Pancreas (tissue), 10 donors: Measurements from ENCODE around the gene PIAS4. TPM values are rescaled to one million over a fixed set of nuclear protein-coding genes. Genes with fewer than 3 reads are reported as not detected.

ENCODE experiments used
- ATAC-seq, 4 donors: fragments of 200-7000 bp; cut with Tn5 transposase; one replicate each; pipeline versions ENCODE4 v1.8.0 to v1.9.1; 2020; ENCODE audit warnings: mild to moderate bottlenecking in 4 of 4, moderate library complexity in 4 of 4
- DNase-seq, 6 donors: peaks; one replicate each; pipeline ENCODE4 v3.0.0-alpha.2; 2020
- FAIRE-seq: peaks from 2 replicates; lab custom pipeline; 2012; peaks lifted over from hg19 to GRCh38; lab: Jason Lieb, UNC
- H3K27ac ChIP-seq, 4 donors: fragments of 200-600 bp; sonication (generic); 1 replicate in 3 of 4; 2 replicates in 1 of 4; pipeline versions ENCODE4 v1.5.0 to v1.8.0; 2020
- H3K27me3 ChIP-seq, 4 donors: fragments of 200-600 bp; one replicate each; pipeline ENCODE4 v1.8.0; 2021
- H3K36me3 ChIP-seq, 3 donors: fragments of 200-600 bp; sonication (generic) in 1 of 3; one replicate each; pipeline versions ENCODE4 v1.5.0 to v1.8.0; 2020 to 2021
- H3K4me1 ChIP-seq, 3 donors: fragments of 200-600 bp; one replicate each; pipeline ENCODE4 v1.8.0; 2021
- H3K4me3 ChIP-seq, 4 donors: fragments of 200-600 bp; sonication (generic) in 2 of 4; one replicate each; pipeline versions ENCODE4 v1.5.0 to v1.8.0; 2020 to 2021
- H3K9me3 ChIP-seq, 4 donors: fragments of 200-600 bp; one replicate each; pipeline ENCODE4 v1.8.0; 2021
- CTCF ChIP-seq, 4 donors: fragments of 200-600 bp; sonication (generic) in 3 of 4; IDR thresholded peaks; one replicate each; pipeline versions ENCODE4 v1.5.0 to v1.8.0; 2021; ENCODE audit warnings: antibody characterized with exemption in 4 of 4
- WGBS, 2 donors: extraction: QIAGEN DNeasy Blood & Tissue Kit; methylation state at CpG; one replicate each; pipeline ENCODE4 v1.1.7; 2013; 5-methylcytosine and 5-hydroxymethylcytosine counted together
- intact Hi-C, 3 donors: fragments of 100-400 bp; cut with DNase I; formaldehyde crosslinking; loops; one replicate each; pipeline versions ENCODE4 v1.11.1 to v1.14.2; 2022
- polyA plus RNA-seq, 2 donors: library from polyadenylated mRNA; stranded (reverse); fragments of 200-250 nt; gene quantifications; one replicate each; pipeline ENCODE4 v1.2.3, GENCODE V29; 2013
- total RNA-seq, 6 donors: library from RNA; stranded (reverse); fragmentation: NEBNext Ultra II Directional in 4 of 6; extraction: Animal tissue kit (Norgen Biotek cat#: 25700) in 4 of 6; gene quantifications; one replicate each; pipeline versions ENCODE4 v1.2.1 to v1.2.4, GENCODE V29; 2021 to 2023
- donor health status: healthy with polysubstance abuse.
- donor health status: DM: no; HTN: no; CAD: no; lungs with moderate emphysema.
- donor health status: DM: no; HTN: no; CAD: no.
- donor health status: control.
- donor health status: control.
- donor health status: Bipolar disorder and iron deficiency.
- donor health status: DM: yes; HTN: yes; CAD: no.
- donor health status: DM: no; HTN: no; CAD: no.
- donor health status: DM: no; HTN: no; CAD: no.
- donor health status: DM: yes; HTN: yes; CAD: no.

Gene PIAS4
- total and polyA plus RNA-seq, 8 donors = 12.8 to 25.3 (median 15.4) TPM

GRCh38 chr19:4081441-4082129 is 74.0 kb downstream of the PIAS4 start:
- no peak for TF ChIP-seq CTCF (IDR thresholded peaks at IDR 0.05)
- Histone ChIP-seq H3K9me3 (no peaks in the 10 kb centered on the region), H3K4me3 (no peak overlapping the region), H3K27ac (no peak overlapping the region), H3K4me1 (no peaks in the 10 kb centered on the region), H3K36me3 (no peaks in the 10 kb centered on the region), H3K27me3 (no peaks in the 10 kb centered on the region)
- FAIRE-seq (no peak), DNase-seq (no peak), ATAC-seq (no peak)
- intact Hi-C loops = no loop called here
- 30 to 43% methylated on average over 2 of the region's 2 CpGs for WGBS, 2 donors

- Histone ChIP-seq H3K9me3 (no peaks in the 10 kb centered on the region), H3K36me3 (no peaks in the 10 kb centered on the region), H3K4me1 (no peaks in the 10 kb centered on the region), H3K27ac (no peak overlapping the region), H3K4me3 (no peak overlapping the region), H3K27me3 (no peaks in the 10 kb centered on the region)
- TF ChIP-seq CTCF (IDR thresholded peaks at IDR 0.05) = no peak
- 85 to 91% methylated on average over 9 of the region's 9 CpGs for WGBS, 2 donors
- ATAC-seq (no peak), DNase-seq (no peak), FAIRE-seq (no peak)
- intact Hi-C loops = no loop called here
These were observed 74.6 kb downstream of the PIAS4 start for GRCh38 chr19:4082172-4082571.

- WGBS, 2 donors = 71 to 72% methylated on average over 20 to 28 of the region's 28 CpGs
- Histone ChIP-seq H3K27me3 (no peaks in the 10 kb centered on the region), H3K4me1 (no peaks in the 10 kb centered on the region), H3K36me3 (no peaks in the 10 kb centered on the region), H3K27ac (no peak overlapping the region), H3K4me3 (no peak overlapping the region), H3K9me3 (no peaks in the 10 kb centered on the region)
- ATAC-seq (peak in 3 of 4 donors; percentile 21 to 44 (median 44)), DNase-seq (no peak), FAIRE-seq (no peak)
- intact Hi-C loops = no loop called here
- TF ChIP-seq CTCF (IDR thresholded peaks at IDR 0.05) = no peak
These were observed 76.4 kb downstream of the PIAS4 start for GRCh38 chr19:4083677-4084546.

GRCh38 chr19:4084547-4084877 is 77.0 kb downstream of the PIAS4 start:
- Histone ChIP-seq H3K27me3 (no peaks in the 10 kb centered on the region), H3K36me3 (peaks cover 0 to under 1% (median 0%) of the 10 kb centered on the region in 3 donors), H3K4me3 (no peak overlapping the region), H3K27ac (no peak overlapping the region), H3K9me3 (no peaks in the 10 kb centered on the region), H3K4me1 (no peaks in the 10 kb centered on the region)
- WGBS, 2 donors = 70 to 78% methylated on average over 8 of the region's 8 CpGs
- FAIRE-seq = no peak
- ATAC-seq = no peak
- DNase-seq = peak in 1 of 6 donors; percentile 68
- TF ChIP-seq CTCF (IDR thresholded peaks at IDR 0.05) = no peak
- intact Hi-C loops = no loop called here
